ENCODE results near the gene SRPK3.

SRPK3 gene

GRCh38 chrX:153784325-153784967, 3.6 kb downstream of the SRPK3 start:
- DNase-seq (ENCODE audit: low read depth) = no peak

GRCh38 chrX:153786669-153787068, 5.8 kb downstream of the SRPK3 start:
- DNase-seq (ENCODE audit: low read depth) = no peak

- DNase-seq (ENCODE audit: low read depth) = no peak
These were observed 8.8 kb downstream of the SRPK3 start for GRCh38 chrX:153789654-153790053.

GRCh38 chrX:153791104-153791852, 10.4 kb downstream of the SRPK3 start:
- no peak for DNase-seq (ENCODE audit: low read depth)

GRCh38 chrX:153792368-153792767, 11.5 kb downstream of the SRPK3 start:
- no peak for DNase-seq (ENCODE audit: low read depth)

- DNase-seq (ENCODE audit: low read depth) = no peak
These were observed 12.4 kb downstream of the SRPK3 start for GRCh38 chrX:153793291-153793690.

GRCh38 chrX:153794018-153794896, 13.4 kb downstream of the SRPK3 start, which contains the start of the genes IDH3G and SSR4:
IDH3G (minus strand) TSS chrX:153794375; CDS start chrX:153794326, 49 bp downstream.
SSR4 (plus strand) TSS chrX:153794668; CDS start chrX:153794688, 20 bp downstream.
- DNase-seq (ENCODE audit: low read depth) = peak; percentile 76

- DNase-seq (ENCODE audit: low read depth) = no peak
These were observed 14.3 kb downstream of the SRPK3 start for GRCh38 chrX:153794897-153795816.

- DNase-seq (ENCODE audit: low read depth) = no peak
These were observed 16.7 kb downstream of the SRPK3 start for GRCh38 chrX:153797415-153798015.

- no peak for DNase-seq (ENCODE audit: low read depth)
These were observed 18.5 kb downstream of the SRPK3 start for GRCh38 chrX:153799326-153799725.

GRCh38 chrX:153800177-153800722, 19.4 kb downstream of the SRPK3 start:
- no peak for DNase-seq (ENCODE audit: low read depth)

GRCh38 chrX:153800746-153801145, 19.9 kb downstream of the SRPK3 start:
- no peak for DNase-seq (ENCODE audit: low read depth)

- no peak for DNase-seq (ENCODE audit: low read depth)
These were observed 20.8 kb downstream of the SRPK3 start for GRCh38 chrX:153801669-153802068.

GRCh38 chrX:153802513-153803045, 21.7 kb downstream of the SRPK3 start:
- DNase-seq (ENCODE audit: low read depth) = no peak

GRCh38 chrX:153803211-153804099, 22.6 kb downstream of the SRPK3 start:
- no peak for DNase-seq (ENCODE audit: low read depth)

- DNase-seq (ENCODE audit: low read depth) = no peak
These were observed 23.3 kb downstream of the SRPK3 start for GRCh38 chrX:153804100-153804595.

- DNase-seq (ENCODE audit: low read depth) = no peak
These were observed 23.8 kb downstream of the SRPK3 start for GRCh38 chrX:153804621-153805020.

- DNase-seq (ENCODE audit: low read depth) = no peak
These were observed 24.6 kb downstream of the SRPK3 start for GRCh38 chrX:153805436-153805835.

GRCh38 chrX:153806999-153807575, 26.2 kb downstream of the SRPK3 start:
- DNase-seq (ENCODE audit: low read depth) = no peak

All from HS-27A (cell line).